SU-DHL-6 (cell line): ENCODE data around the gene ZNF423.

ENCODE experiments used
- EZH2phosphoT487 ChIP-seq: fragments of 200-600 bp; sonication (generic), shearing (Covaris generic); conservative IDR thresholded peaks from 2 replicates; pipeline ENCODE4 v1.6.1; 2018; ENCODE audit warnings: mild to moderate bottlenecking, antibody characterized with exemption, low read length, moderate library complexity, mixed read lengths
- TF ChIP-seq, protein P1 (sequence below): fragments of 200-600 bp; sonication (generic); IDR thresholded peaks from one replicate; pipeline ENCODE4 v1.5.1; 2017; ENCODE audit warnings: antibody characterized with exemption, mild to moderate bottlenecking, low read length, moderate library complexity; ENCODE audit not compliant: insufficient read depth, poor library complexity, severe bottlenecking

- TF ChIP-seq, protein P1, sequence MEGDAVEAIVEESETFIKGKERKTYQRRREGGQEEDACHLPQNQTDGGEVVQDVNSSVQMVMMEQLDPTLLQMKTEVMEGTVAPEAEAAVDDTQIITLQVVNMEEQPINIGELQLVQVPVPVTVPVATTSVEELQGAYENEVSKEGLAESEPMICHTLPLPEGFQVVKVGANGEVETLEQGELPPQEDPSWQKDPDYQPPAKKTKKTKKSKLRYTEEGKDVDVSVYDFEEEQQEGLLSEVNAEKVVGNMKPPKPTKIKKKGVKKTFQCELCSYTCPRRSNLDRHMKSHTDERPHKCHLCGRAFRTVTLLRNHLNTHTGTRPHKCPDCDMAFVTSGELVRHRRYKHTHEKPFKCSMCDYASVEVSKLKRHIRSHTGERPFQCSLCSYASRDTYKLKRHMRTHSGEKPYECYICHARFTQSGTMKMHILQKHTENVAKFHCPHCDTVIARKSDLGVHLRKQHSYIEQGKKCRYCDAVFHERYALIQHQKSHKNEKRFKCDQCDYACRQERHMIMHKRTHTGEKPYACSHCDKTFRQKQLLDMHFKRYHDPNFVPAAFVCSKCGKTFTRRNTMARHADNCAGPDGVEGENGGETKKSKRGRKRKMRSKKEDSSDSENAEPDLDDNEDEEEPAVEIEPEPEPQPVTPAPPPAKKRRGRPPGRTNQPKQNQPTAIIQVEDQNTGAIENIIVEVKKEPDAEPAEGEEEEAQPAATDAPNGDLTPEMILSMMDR = no peak
- no peak for TF ChIP-seq EZH2phosphoT487
Measured at GRCh38 chr16:49585143-49585832, 270.6 kb downstream of the ZNF423 start.
